GDM1 (cell line): ENCODE data around the gene IFRD2.
"Not testable (repeated sequence)": the region's sequence is repeated elsewhere in the genome, so short reads cannot be mapped to it uniquely, and the experiment has no call there.

Source experiments
- DNase-seq: peaks from one replicate; lab custom pipeline; 2025; lab: John Stamatoyannopoulos, UW

The IFRD2 gene

GRCh38 chr3:50286322-50287227 is 5.7 kb downstream of the IFRD2 start:
- DNase-seq: no peak

- not testable (repeated sequence) for DNase-seq
These were observed 8.1 kb downstream of the IFRD2 start for GRCh38 chr3:50284121-50284520.

- DNase-seq: no peak
These were observed 12.8 kb downstream of the IFRD2 start for GRCh38 chr3:50279255-50280016.

DNA sequence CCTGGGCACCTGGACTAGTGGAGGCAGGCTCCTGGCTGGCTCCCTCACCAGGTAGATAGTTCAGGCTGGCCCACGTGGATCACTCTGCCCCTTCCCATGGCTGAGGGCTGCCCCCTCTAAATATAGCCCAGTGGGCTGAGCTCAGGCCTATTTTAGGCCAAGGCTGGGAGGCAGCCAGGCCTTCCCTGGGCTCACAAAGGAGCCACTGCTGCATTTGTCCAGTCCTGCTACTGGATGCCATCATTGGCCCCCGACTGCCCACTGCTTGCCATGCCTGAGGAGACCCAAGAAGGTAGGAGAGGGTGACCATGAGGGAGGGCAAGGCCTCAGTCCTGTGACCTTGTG is 13.4 kb downstream of the IFRD2 start, which contains the start of gene LSMEM2:
TSS of gene LSMEM2 (plus strand) at position 208 of the 345 bp plus-strand sequence. CDS start at position 235, 27 bp downstream.
- DNase-seq: no peak

DNA sequence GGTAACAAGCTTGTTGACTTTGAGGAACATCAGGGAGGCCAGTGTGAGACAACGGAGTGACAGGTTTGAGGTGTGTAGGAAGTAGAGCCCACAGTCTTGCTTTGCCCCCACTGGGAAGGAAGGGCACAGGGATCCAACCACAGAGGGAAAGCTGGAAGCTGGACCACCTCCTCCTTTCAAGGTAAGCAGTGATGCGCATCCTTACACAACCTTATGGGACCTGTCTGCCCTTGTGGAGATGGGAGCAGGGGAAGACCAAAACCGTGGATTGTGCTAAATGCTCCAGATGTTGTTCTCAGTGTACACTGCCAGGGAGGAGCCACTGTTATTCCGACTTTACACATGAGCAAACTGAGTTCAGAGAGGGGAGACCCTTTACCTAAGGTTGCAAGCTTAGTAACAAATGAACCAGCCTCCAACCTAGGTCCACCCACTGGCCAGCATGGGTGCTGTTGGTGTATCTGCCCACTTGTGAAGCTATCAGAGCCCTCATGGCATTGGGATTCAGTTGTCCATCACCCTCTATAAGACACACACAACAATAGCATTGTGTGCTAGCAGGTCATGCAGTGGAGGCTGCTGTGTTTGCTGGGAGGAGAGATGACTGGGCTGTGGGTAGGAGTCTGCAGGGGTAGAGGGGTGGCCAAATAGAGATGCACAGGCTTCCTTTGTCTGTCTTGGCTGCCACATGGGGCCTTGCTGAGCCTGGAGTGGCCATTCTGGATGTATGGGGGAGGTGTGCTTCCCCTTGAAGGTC is 13.9 kb downstream of the IFRD2 start:
- DNase-seq: no peak

- no peak for DNase-seq
These were observed 15.5 kb downstream of the IFRD2 start for GRCh38 chr3:50276762-50277101.

DNA sequence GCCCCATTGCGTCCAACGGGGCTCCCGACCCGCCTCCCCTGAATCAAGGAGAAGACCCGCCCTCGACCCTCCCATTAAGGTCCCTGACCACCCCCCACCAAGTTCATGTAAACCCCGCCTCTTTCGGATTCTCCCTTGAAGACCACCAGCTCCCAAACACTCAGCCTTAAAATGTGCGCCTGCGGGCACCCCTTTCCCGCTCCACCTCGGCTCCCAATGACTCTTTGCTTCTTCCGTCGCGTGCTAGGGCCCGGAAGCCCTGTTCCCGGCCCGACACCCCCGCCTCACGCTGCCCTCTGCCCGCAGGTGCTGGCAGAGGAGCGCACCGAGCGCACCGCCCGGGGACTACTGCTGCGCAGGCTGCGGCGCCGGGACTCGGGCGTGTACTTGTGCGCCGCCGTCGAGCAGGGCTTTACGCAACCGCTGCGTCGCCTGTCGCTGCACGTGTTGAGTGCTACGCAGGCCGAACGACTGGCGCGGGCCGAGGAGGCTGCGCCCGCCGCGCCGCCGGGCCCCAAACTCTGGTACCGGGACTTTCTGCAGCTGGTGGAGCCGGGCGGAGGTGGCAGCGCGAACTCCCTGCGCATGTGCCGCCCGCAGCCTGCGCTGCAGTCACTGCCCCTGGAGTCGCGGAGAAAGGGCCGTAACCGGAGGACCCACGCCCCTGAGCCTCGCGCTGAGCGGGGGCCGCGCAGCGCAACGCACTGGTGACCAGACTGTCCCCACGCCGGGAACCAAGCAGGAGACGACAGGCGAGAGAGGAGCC is 16.1 kb downstream of the IFRD2 start:
- DNase-seq: no peak

- no peak for DNase-seq
These were observed 16.9 kb downstream of the IFRD2 start for GRCh38 chr3:50275141-50275995.

- DNase-seq: peak; percentile 42
These were observed 17.7 kb downstream of the IFRD2 start for GRCh38 chr3:50274371-50275104.

DNA sequence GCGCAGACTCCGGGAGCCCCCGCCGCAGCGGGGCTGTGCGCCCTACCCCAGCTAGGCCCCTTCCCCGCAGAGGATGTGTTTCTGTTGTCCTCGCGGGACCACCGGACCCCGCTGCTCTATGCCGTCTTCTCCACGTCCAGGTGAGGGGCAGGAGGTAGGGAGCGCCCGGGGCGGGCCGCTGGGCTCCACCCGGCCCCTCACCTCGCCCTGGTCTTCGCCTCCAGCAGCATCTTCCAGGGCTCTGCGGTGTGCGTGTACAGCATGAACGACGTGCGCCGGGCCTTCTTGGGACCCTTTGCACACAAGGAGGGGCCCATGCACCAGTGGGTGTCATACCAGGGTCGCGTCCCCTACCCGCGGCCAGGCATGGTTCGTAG is 18.6 kb downstream of the IFRD2 start:
- DNase-seq: no peak

DNA sequence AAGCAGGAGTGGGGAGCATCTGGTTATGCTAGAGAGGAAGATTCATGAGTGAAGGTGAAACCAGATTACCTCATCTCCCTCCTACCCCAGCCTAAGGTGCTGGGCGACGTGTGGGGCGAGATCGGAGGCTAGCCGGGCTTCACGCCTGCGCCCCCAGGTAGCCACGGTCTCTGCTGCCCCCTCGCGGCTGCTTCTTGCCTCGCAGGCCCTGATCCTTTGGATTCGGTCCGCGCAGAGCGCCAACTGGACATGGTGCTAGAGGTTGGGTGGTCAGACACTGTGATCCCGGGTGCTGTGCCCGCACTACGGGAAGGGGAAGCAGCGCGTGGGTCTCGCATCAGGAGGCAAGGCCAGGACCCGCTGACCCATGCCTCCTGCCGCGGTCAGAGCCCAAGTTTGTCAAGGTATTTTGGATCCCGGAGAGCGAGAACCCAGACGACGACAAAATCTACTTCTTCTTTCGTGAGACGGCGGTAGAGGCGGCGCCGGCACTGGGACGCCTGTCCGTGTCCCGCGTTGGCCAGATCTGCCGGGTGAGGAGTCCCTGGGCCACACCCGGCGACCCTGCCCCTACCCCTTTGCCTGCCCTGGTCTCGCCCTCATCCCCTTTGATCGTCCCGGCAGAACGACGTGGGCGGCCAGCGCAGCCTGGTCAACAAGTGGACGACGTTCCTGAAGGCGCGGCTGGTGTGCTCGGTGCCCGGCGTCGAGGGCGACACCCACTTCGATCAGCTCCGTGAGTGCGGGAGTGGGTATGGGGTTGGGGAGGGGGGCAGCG is 19.1 kb downstream of the IFRD2 start:
- peak; percentile 60 for DNase-seq

GRCh38 chr3:50272538-50272910 is 19.7 kb downstream of the IFRD2 start:
- not testable (repeated sequence) for DNase-seq

DNA sequence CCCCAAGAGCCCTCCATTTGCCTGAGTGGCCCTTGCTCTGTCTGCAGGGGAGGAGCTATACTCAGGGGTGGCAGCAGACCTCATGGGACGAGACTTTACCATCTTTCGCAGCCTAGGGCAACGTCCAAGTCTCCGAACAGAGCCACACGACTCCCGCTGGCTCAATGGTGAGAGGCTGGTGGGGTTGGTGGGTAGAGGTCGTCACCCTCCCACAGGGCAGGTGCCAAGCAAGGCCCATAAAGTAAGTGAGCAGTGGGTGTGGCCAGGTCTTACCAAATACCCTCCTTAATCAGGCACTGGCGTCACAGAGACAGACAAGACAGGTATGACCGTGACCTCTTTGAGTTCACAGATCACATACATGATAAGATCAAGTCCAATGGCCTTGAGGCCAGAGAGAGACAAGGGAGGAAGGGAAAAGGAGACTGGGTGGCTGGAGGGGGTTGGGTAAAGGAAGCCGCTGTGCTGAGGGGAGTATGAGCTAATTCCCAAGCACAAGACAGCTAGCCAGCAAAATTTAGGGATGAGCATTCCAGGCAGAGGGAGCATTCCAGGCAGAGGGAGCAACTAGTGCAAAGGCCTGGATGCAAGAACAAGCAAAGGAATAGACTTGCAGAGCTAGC is 20.8 kb downstream of the IFRD2 start:
- DNase-seq: no peak

GRCh38 chr3:50270422-50271224 is 21.6 kb downstream of the IFRD2 start:
- no peak for DNase-seq

DNA sequence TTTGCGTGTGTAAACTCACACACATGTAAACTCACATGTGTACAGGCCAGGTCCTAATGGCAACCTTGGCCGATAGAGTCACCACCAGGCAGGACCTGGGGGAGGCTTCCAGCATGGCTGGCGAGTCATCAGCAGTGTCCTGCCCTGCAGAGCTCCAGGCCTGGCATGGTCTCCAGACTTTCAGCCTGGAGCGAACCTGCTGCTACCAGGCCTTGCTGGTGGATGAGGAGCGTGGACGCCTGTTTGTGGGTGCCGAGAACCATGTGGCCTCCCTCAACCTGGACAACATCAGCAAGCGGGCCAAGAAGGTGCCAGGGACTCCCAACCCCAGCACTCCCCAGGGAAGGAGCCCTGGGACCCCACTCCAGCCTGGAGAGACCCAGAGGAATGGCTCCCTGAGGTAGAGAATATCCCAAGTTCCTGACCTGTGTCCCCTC is 22.2 kb downstream of the IFRD2 start:
- no peak for DNase-seq

DNA sequence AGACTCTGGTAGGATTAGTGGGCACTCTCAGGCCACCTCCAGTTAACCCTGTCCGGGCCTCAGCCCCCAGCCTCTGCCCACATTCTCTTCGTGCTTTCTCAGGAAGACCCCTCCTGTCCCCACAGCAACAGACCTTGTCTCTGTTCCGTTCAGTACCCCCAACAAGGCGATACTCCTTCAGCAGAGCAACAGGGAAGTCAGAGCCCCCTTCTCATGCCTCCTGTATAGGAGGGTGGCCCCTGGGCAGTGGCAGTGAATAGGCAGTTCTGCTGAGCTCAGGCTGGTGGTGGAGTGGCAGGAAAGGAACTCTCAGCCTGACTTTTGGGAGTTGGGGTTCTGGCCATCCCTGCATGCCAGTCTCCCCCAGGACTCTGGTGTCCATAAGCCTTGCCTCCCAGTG is 22.8 kb downstream of the IFRD2 start:
- DNase-seq: no peak

GRCh38 chr3:50268703-50269451 is 23.4 kb downstream of the IFRD2 start, which contains the start of gene SEMA3B:
TSS of gene SEMA3B (plus strand) at chr3:50269147. CDS start at chr3:50269241, 94 bp downstream.
- no peak for DNase-seq
